Mucosa of descending colon (tissue), 3 donors: ENCODE measurements around the gene RUNX3. TPM values are rescaled to one million over a fixed set of nuclear protein-coding genes. Genes with fewer than 3 reads are reported as not detected.

Experiments used
- ATAC-seq: fragments of 200-7000 bp; cut with Tn5 transposase; one replicate; pipeline ENCODE4 v1.9.1; 2020; ENCODE audit warnings: mild to moderate bottlenecking, moderate library complexity
- DNase-seq, 3 donors: peaks; one replicate each; pipeline ENCODE4 v3.0.0-alpha.2; 2020
- H3K36me3 ChIP-seq: fragments of 200-600 bp; one replicate; pipeline ENCODE4 v1.8.0; 2021; ENCODE audit warnings: low read depth, mild to moderate bottlenecking
- H3K4me1 ChIP-seq: fragments of 200-600 bp; one replicate; pipeline ENCODE4 v1.8.0; 2021; ENCODE audit warnings: low read depth, mild to moderate bottlenecking
- H3K4me3 ChIP-seq: fragments of 200-600 bp; one replicate; pipeline ENCODE4 v1.8.0; 2021; ENCODE audit warnings: mild to moderate bottlenecking
- H3K9me3 ChIP-seq: fragments of 200-600 bp; one replicate; pipeline ENCODE4 v1.8.0; 2021; ENCODE audit warnings: mild to moderate bottlenecking
- CTCF ChIP-seq: fragments of 200-600 bp; IDR thresholded peaks from one replicate; pipeline ENCODE4 v1.8.0; 2022; ENCODE audit warnings: antibody characterized with exemption, mild to moderate bottlenecking
- intact Hi-C, 2 donors: fragments of 100-400 bp; cut with DNase I in 1 of 2; cut with micrococcal nuclease in 1 of 2; formaldehyde crosslinking; loops; one replicate each; pipeline versions ENCODE4 v1.11.0 to v1.11.1; 2022; cut with DNase I, micrococcal nuclease
- total RNA-seq, 3 donors: library from RNA; stranded (reverse); fragmentation: NEBNext Ultra II Directional in 2 of 3; extraction: Animal tissue kit (Norgen Biotek cat#: 25700) in 2 of 3; gene quantifications; one replicate each; pipeline versions ENCODE4 v1.2.1 to v1.2.4, GENCODE V29; 2021 to 2023
- donor health status: DM: no; HTN: no; CAD: no; lungs with moderate emphysema.
- donor health status: DM: no; HTN: no; CAD: no.
- donor health status: DM: no; HTN: yes; CAD: no.

RUNX3 gene
- total RNA-seq, 3 donors from 2014 or later: 3.2 to 6.1 (median 5.0) TPM

GRCh38 chr1:24961334-24961733 is 31.3 kb upstream of the RUNX3 start:
- DNase-seq: no peak
- Histone ChIP-seq H3K36me3 (no peaks in the 10 kb centered on the region), H3K4me1 (no peaks in the 10 kb centered on the region), H3K4me3 (no peak overlapping the region), H3K9me3 (no peaks in the 10 kb centered on the region)
- intact Hi-C loops: no loop called here
- no peak for ATAC-seq
- no peak for TF ChIP-seq CTCF

GRCh38 chr1:24960071-24960801 is 30.2 kb upstream of the RUNX3 start:
- ATAC-seq (no peak), DNase-seq (no peak)

GRCh38 chr1:24959623-24959975 is 29.5 kb upstream of the RUNX3 start:
- no peak for ATAC-seq
- no peak for TF ChIP-seq CTCF
- no peak overlapping the region for H3K4me3 ChIP-seq
- H3K36me3 ChIP-seq: no peaks in the 10 kb centered on the region
- no peaks in the 10 kb centered on the region for H3K4me1 ChIP-seq
- intact Hi-C loops: no loop called here
- no peak for DNase-seq
- no peaks in the 10 kb centered on the region for H3K9me3 ChIP-seq

More at GRCh38 chr1:24960071-24960801, 30.2 kb upstream of the RUNX3 start:
- no peak for TF ChIP-seq CTCF
- Histone ChIP-seq H3K4me1 (no peaks in the 10 kb centered on the region), H3K4me3 (no peak overlapping the region), H3K36me3 (no peaks in the 10 kb centered on the region), H3K9me3 (no peaks in the 10 kb centered on the region)
- intact Hi-C loops: no loop called here

GRCh38 chr1:24958766-24959622 is 28.9 kb upstream of the RUNX3 start:
- no peak for TF ChIP-seq CTCF
- H3K9me3 ChIP-seq: no peaks in the 10 kb centered on the region
- intact Hi-C loops: no loop called here
- H3K4me3 ChIP-seq: no peak overlapping the region
- no peak for ATAC-seq
- H3K4me1 ChIP-seq: no peaks in the 10 kb centered on the region
- DNase-seq: no peak
- no peaks in the 10 kb centered on the region for H3K36me3 ChIP-seq

GRCh38 chr1:24957808-24958752 is 28.0 kb upstream of the RUNX3 start:
- no peaks in the 10 kb centered on the region for H3K36me3 ChIP-seq
- H3K4me1 ChIP-seq: no peaks in the 10 kb centered on the region
- intact Hi-C loops: no loop called here
- no peak overlapping the region for H3K4me3 ChIP-seq
- no peak for TF ChIP-seq CTCF
- no peaks in the 10 kb centered on the region for H3K9me3 ChIP-seq
- no peak for ATAC-seq
- DNase-seq: no peak
